Measurements from ENCODE around the gene ADAMTSL1.
"Not testable (repeated sequence)": the region's sequence is repeated elsewhere in the genome, so short reads cannot be mapped to it uniquely, and the experiment has no call there.

Gene ADAMTSL1

GRCh38 chr9:18834740-18835361, 360.9 kb downstream of the ADAMTSL1 start:
- DNase-seq: no peak

- no peak for DNase-seq
Measured at GRCh38 chr9:18837402-18837801, 363.4 kb downstream of the ADAMTSL1 start.

GRCh38 chr9:18847576-18848275, 373.8 kb downstream of the ADAMTSL1 start:
- no peak for DNase-seq

- no peak for DNase-seq
Measured at GRCh38 chr9:18848657-18849056, 374.7 kb downstream of the ADAMTSL1 start.

- DNase-seq: no peak
Measured at GRCh38 chr9:18849270-18849669, 375.3 kb downstream of the ADAMTSL1 start.

GRCh38 chr9:18849890-18850677, 376.1 kb downstream of the ADAMTSL1 start:
- no peak for DNase-seq

GRCh38 chr9:18851069-18851795, 377.3 kb downstream of the ADAMTSL1 start:
- no peak for DNase-seq

GRCh38 chr9:18855656-18856055, 381.7 kb downstream of the ADAMTSL1 start:
- DNase-seq: no peak

- no peak for DNase-seq
Measured at GRCh38 chr9:18857334-18857733, 383.4 kb downstream of the ADAMTSL1 start.

- DNase-seq: no peak
Measured at GRCh38 chr9:18857769-18858168, 383.8 kb downstream of the ADAMTSL1 start.

- no peak for DNase-seq
Measured at GRCh38 chr9:18861609-18862544, 387.9 kb downstream of the ADAMTSL1 start.

- no peak for DNase-seq
Measured at GRCh38 chr9:18863791-18864190, 389.8 kb downstream of the ADAMTSL1 start.

GRCh38 chr9:18864516-18864915, 390.6 kb downstream of the ADAMTSL1 start:
- no peak for DNase-seq

GRCh38 chr9:18865542-18865941, 391.6 kb downstream of the ADAMTSL1 start:
- DNase-seq: no peak

- DNase-seq: no peak
Measured at GRCh38 chr9:18866121-18866831, 392.3 kb downstream of the ADAMTSL1 start.

- DNase-seq: no peak
Measured at GRCh38 chr9:18869725-18870124, 395.8 kb downstream of the ADAMTSL1 start.

GRCh38 chr9:18874069-18874468, 400.1 kb downstream of the ADAMTSL1 start:
- no peak for DNase-seq

- not testable (repeated sequence) for DNase-seq
Measured at GRCh38 chr9:18874990-18875389, 401.0 kb downstream of the ADAMTSL1 start.

- DNase-seq: no peak
Measured at GRCh38 chr9:18877984-18878383, 404.0 kb downstream of the ADAMTSL1 start.

- no peak for DNase-seq
Measured at GRCh38 chr9:18881758-18882157, 407.8 kb downstream of the ADAMTSL1 start.

- DNase-seq: no peak
Measured at GRCh38 chr9:18887546-18887945, 413.6 kb downstream of the ADAMTSL1 start.
